COLO668 (cell line): ENCODE results near the gene GINS2.

Experiments used
- DNase-seq: peaks from one replicate; lab custom pipeline; 2025; ENCODE audit not compliant: unreplicated experiment; lab: John Stamatoyannopoulos, UW

GINS2 gene

GRCh38 chr16:85628265-85628556 lies 60.5 kb downstream of the GINS2 start:
- DNase-seq: no peak

- DNase-seq: no peak
Observed at GRCh38 chr16:85627526-85628264, 61.1 kb downstream of the GINS2 start.

- no peak for DNase-seq
Observed at GRCh38 chr16:85627089-85627488, 61.7 kb downstream of the GINS2 start.
